HFF-Myc (cell line): ENCODE data around the gene CSTB.

Source experiments
- DNase-seq: peaks from one replicate; pipeline ENCODE4 v3.0.0-alpha.2; 2011; ENCODE audit warnings: low read depth; ENCODE audit errors: extremely low read depth
- H3K4me3 ChIP-seq: replicated peaks from 2 replicates; pipeline ENCODE4 v1.5.1; 2011; ENCODE audit warnings: low read depth, mild to moderate bottlenecking, control low read depth, low read length
- TF ChIP-seq, protein P1 (sequence below): IDR thresholded peaks from 2 replicates; pipeline ENCODE4 v1.5.1; 2012; ENCODE audit warnings: mild to moderate bottlenecking, low read depth, low read length, control low read depth; ENCODE audit errors: missing control alignments

Gene CSTB

DNA sequence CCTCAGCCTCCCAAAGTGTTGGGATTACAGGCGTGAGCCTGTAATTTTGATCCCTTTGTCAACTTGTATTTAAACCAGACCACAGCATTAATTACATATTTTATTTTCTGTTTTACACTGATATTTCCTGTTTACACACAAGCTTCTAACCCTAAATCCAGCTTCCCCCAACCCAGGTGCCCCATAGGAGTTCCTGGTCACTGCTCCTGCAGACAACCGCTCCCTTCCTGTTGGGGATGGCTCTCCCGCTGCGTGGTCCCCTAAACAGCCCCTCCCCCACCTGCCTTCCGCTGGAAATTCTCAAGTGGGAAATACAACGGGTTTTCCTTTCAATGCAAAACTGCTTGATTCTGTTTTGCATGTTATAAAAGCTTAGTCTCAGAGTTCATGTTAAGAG is 3.7 kb downstream of the CSTB start:
- TF ChIP-seq, protein P1, sequence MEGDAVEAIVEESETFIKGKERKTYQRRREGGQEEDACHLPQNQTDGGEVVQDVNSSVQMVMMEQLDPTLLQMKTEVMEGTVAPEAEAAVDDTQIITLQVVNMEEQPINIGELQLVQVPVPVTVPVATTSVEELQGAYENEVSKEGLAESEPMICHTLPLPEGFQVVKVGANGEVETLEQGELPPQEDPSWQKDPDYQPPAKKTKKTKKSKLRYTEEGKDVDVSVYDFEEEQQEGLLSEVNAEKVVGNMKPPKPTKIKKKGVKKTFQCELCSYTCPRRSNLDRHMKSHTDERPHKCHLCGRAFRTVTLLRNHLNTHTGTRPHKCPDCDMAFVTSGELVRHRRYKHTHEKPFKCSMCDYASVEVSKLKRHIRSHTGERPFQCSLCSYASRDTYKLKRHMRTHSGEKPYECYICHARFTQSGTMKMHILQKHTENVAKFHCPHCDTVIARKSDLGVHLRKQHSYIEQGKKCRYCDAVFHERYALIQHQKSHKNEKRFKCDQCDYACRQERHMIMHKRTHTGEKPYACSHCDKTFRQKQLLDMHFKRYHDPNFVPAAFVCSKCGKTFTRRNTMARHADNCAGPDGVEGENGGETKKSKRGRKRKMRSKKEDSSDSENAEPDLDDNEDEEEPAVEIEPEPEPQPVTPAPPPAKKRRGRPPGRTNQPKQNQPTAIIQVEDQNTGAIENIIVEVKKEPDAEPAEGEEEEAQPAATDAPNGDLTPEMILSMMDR: no peak
- DNase-seq: no peak
- H3K4me3 ChIP-seq: no peak overlapping the region

DNA sequence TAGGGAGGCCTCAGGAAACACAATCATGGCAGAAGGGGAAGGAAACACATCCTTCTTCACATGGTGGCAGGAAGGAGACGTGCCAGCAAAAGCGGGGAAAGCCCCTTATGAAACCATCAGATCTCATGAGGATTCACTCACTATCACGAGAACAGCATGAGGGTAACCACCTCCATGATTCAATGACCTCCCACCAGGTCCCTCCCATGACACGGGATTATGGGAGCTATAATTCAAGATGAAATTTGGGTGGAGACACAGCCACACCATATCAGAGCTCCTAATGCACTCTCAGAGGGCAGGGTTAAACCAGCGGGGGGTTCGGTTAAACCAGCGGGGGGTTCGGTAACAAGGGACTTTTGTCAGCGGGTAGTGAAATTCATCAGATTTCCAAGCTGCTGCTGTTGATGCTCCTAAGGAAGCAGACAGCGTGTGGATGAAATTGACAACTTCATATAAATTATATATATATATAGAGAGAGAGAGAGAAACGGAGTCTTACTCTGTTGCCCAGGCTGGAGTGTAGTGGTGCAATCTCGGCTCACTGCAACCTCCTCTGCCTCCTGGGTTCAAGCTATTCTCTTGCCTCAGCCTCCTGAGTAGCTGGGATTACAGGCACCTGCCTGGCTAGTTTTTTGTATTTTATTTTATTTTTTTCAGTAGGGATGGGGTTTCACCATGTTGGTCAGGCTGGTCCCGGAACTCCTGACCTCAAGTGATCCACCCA is 4.2 kb downstream of the CSTB start:
- DNase-seq: no peak
- TF ChIP-seq, protein P1: no peak
- no peak overlapping the region for H3K4me3 ChIP-seq

- no peak for DNase-seq
- no peak overlapping the region for H3K4me3 ChIP-seq
- TF ChIP-seq, protein P1: no peak
These were observed 4.9 kb downstream of the CSTB start for GRCh38 chr21:43771199-43771675.

DNA sequence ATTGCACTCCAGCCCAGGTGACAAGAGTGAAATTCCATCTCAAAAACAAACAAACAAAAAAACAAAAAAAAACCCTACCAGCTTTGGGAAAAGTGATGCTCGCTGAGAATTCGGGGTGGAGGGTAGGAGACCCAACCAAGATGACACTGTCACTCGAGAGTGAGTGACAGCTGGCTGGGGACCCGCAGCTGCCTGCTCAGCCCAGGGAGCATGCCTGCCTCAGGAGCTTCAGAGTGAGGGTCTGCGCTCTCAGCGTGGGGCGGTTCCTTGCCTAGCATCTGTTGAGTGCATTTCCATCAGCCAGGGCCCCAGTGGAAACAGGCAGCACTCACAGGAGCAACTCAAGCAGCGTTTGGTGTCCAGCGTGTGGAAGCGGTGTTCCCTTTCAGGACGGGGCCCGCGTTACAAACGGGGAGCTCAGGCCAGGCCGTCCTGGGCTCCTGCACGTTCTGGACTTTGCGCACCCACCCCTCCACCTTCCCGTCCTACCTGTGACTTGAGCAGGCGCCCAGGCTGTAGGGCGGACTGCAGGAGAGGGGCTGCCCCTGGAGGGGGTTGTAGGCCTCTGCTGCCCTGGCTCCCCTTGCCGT is 5.9 kb downstream of the CSTB start:
- DNase-seq: no peak

GRCh38 chr21:43769325-43769958 is 6.7 kb downstream of the CSTB start:
- TF ChIP-seq, protein P1: no peak
- DNase-seq: no peak
- no peak overlapping the region for H3K4me3 ChIP-seq

More for the DNA sequence above, 5.9 kb downstream of the CSTB start:
- no peak overlapping the region for H3K4me3 ChIP-seq
- TF ChIP-seq, protein P1: no peak

GRCh38 chr21:43768868-43769167 is 7.3 kb downstream of the CSTB start:
- DNase-seq: no peak
- no peak overlapping the region for H3K4me3 ChIP-seq
- TF ChIP-seq, protein P1: no peak
